Fibroblast of lung (primary cell): ENCODE results near the gene LCN6. TPM values are rescaled to one million over a fixed set of nuclear protein-coding genes. Genes with fewer than 3 reads are reported as not detected.

Experiments
- DNase-seq, 2 donors: peaks; one replicate each; pipeline versions ENCODE4 v3.0.0 to v3.0.0-alpha.2; 2010; ENCODE audit warnings: low read depth in 2 of 2
- H2AFZ ChIP-seq: 2 replicates; pipeline ENCODE4 v1.5.1; 2012; ENCODE audit warnings: low read length, control low read depth, inconsistent platforms
- H3K27ac ChIP-seq: 2 replicates; pipeline ENCODE4 v1.5.1; 2011; ENCODE audit warnings: low read length, control low read depth; ENCODE audit not compliant: insufficient read depth
- H3K27me3 ChIP-seq: 2 replicates; pipeline ENCODE4 v1.5.1; 2011; ENCODE audit warnings: mild to moderate bottlenecking, low read length; ENCODE audit not compliant: control insufficient read depth, insufficient read depth
- H3K36me3 ChIP-seq: 2 replicates; pipeline ENCODE4 v1.5.1; 2011; ENCODE audit warnings: low read length; ENCODE audit not compliant: control insufficient read depth, insufficient read depth
- H3K4me1 ChIP-seq: 2 replicates; pipeline ENCODE4 v1.5.1; 2011; ENCODE audit warnings: low read length; ENCODE audit not compliant: control insufficient read depth, insufficient read depth; ENCODE audit errors: extremely low read depth
- H3K4me2 ChIP-seq: 2 replicates; pipeline ENCODE4 v1.5.1; 2011; ENCODE audit warnings: low read length, control low read depth; ENCODE audit not compliant: insufficient read depth; ENCODE audit errors: extremely low read depth
- H3K4me3 ChIP-seq, 4 experiments: fragments of 200-600 bp in 1 of 4; sonication (generic) in 1 of 4; replicated peaks in 1 of 4; 2 replicates each; pipeline ENCODE4 v1.5.1; 2011 to 2016; ENCODE audit warnings: low read length in 4 of 4, low read depth in 3 of 4, mild to moderate bottlenecking in 3 of 4, control low read depth in 2 of 4, inconsistent platforms in 1 of 4, mixed read lengths in 1 of 4; ENCODE audit not compliant: insufficient read depth in 1 of 4; ENCODE audit errors: control extremely low read depth in 1 of 4
- H3K79me2 ChIP-seq: 2 replicates; pipeline ENCODE4 v1.5.1; 2012; ENCODE audit warnings: mild to moderate bottlenecking, low read length, inconsistent platforms; ENCODE audit not compliant: control insufficient read depth, insufficient read depth
- H3K9ac ChIP-seq: 2 replicates; pipeline ENCODE4 v1.5.1; 2011; ENCODE audit warnings: mild to moderate bottlenecking, low read length, control low read depth; ENCODE audit not compliant: insufficient read depth
- H3K9me3 ChIP-seq: 2 replicates; pipeline ENCODE4 v1.5.1; 2012; ENCODE audit warnings: low read depth, low read length; ENCODE audit not compliant: control insufficient read depth, insufficient read depth
- H4K20me1 ChIP-seq: 2 replicates; pipeline ENCODE4 v1.5.1; 2011; ENCODE audit warnings: low read length; ENCODE audit not compliant: control insufficient read depth, insufficient read depth; ENCODE audit errors: extremely low read depth
- EZH2 ChIP-seq: IDR thresholded peaks from 2 replicates; pipeline ENCODE4 v1.5.1; 2012; ENCODE audit warnings: low read length, control low read depth, mild to moderate bottlenecking; ENCODE audit errors: missing control alignments
- polyA plus RNA-seq, 2 donors: library from polyadenylated mRNA; depleted of rRNA in 1 of 2; stranded (reverse) in 1 of 2; unstranded in 1 of 2; fragments of >200 nt; gene quantifications; 2 replicates each; pipeline ENCODE4 v1.2.1, GENCODE V29; 2011 to 2012; ENCODE audit warnings: missing spikeins in 1 of 2
- total RNA-seq: library from RNA; depleted of rRNA; stranded (reverse); fragments of >200 nt; gene quantifications from 2 replicates; pipeline ENCODE4 v1.2.1, GENCODE V29; 2014
- TF ChIP-seq, protein P1 (sequence below), 2 donors: IDR thresholded peaks in 1 of 2; conservative IDR thresholded peaks in 1 of 2; 1 replicate in 1 of 2; 2 replicates in 1 of 2; pipeline ENCODE4 v1.5.1; 2011 to 2012; ENCODE audit warnings: low read length in 2 of 2, control low read depth in 1 of 2, inconsistent platforms in 1 of 2, low read depth in 1 of 2, mild to moderate bottlenecking in 1 of 2

The LCN6 gene
- total and polyA plus RNA-seq, 2 donors (not counting 1 experiment from before 2014, with no cell fraction given), result not detected

DNA sequence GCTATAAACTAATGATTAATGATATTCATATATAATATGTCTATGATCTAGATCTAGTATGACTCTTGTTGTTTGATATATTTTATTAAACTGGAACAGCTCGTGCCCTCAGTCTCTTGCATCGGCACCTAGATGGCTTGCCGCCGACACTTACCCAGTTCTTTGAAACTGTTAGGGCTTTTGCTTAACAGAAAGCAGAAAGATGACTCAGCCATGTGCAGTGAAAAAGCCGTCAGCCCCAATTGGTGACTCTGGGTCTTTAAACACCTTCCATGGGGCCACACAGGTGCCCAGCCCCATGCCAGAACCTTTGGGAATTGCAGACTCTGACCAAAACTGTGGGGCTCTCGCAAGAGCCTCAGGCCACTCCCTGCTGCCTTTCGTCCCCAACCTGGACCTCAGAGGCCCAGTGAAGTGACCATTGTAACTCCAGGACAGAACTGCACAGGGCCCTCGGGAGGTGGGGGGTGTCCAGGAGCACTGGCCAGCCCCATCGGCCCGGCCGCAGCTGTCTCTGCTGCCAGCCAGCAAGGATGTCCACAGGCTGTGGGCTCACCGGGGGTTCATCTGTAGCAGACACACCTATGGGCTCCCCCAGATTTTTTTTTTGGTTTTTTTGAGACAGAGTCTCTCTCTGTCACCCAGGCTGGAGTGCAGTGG lies 13.4 kb downstream of the LCN6 start:
- H3K4me1 ChIP-seq, result no peaks in the 10 kb centered on the region
- TF ChIP-seq, protein P1, sequence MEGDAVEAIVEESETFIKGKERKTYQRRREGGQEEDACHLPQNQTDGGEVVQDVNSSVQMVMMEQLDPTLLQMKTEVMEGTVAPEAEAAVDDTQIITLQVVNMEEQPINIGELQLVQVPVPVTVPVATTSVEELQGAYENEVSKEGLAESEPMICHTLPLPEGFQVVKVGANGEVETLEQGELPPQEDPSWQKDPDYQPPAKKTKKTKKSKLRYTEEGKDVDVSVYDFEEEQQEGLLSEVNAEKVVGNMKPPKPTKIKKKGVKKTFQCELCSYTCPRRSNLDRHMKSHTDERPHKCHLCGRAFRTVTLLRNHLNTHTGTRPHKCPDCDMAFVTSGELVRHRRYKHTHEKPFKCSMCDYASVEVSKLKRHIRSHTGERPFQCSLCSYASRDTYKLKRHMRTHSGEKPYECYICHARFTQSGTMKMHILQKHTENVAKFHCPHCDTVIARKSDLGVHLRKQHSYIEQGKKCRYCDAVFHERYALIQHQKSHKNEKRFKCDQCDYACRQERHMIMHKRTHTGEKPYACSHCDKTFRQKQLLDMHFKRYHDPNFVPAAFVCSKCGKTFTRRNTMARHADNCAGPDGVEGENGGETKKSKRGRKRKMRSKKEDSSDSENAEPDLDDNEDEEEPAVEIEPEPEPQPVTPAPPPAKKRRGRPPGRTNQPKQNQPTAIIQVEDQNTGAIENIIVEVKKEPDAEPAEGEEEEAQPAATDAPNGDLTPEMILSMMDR (conservative IDR thresholded peaks at IDR 0.05 in 1 of 2, IDR thresholded peaks at IDR 0.05 in 1 of 2; ENCODE audit: low read depth in 1 of 2, low read length in 2 of 2), result no peak
- TF ChIP-seq EZH2, result no peak
- peaks cover 2% of the 10 kb centered on the region for H3K27me3 ChIP-seq
- DNase-seq, result no peak
- no peak overlapping the region for H3K4me3 ChIP-seq
- peaks cover 4% of the 10 kb centered on the region for H3K79me2 ChIP-seq
- H3K9me3 ChIP-seq, result no peaks in the 10 kb centered on the region
- no peak overlapping the region for H3K9ac ChIP-seq
- no peak overlapping the region for H3K27ac ChIP-seq
- no peak overlapping the region for H2AFZ ChIP-seq
- H4K20me1 ChIP-seq, result no peaks in the 10 kb centered on the region
- H3K36me3 ChIP-seq, result no peaks in the 10 kb centered on the region
- no peak overlapping the region for H3K4me2 ChIP-seq

DNA sequence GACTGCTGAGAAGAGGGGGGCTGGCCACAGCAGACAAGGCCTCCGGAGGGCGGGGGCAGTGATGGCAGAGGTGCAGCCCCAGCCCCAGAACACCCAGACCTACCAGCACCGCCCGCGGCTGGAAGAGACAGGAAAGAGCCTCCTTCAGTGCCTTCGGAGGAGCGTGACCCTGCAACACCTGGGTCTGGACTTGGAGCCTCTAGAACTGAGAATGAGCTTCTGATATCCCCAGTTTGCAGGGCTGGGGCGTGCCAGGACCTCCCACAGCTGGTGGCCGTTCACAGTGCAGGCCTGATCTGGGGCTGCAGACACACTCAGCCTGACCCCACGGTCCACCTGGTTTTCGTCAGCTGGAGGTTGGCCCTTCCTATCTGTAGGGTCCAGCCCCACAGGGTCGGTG lies 14.7 kb downstream of the LCN6 start:
- Histone ChIP-seq H3K27ac (no peak overlapping the region), H3K4me3 (no peak overlapping the region), H3K4me2 (no peak overlapping the region), H4K20me1 (no peaks in the 10 kb centered on the region), H3K9ac (no peak overlapping the region), H3K36me3 (no peaks in the 10 kb centered on the region), H3K4me1 (no peaks in the 10 kb centered on the region), H2AFZ (no peak overlapping the region), H3K79me2 (peaks cover 13% of the 10 kb centered on the region), H3K27me3 (no peaks in the 10 kb centered on the region), H3K9me3 (no peaks in the 10 kb centered on the region)
- DNase-seq, result no peak
- TF ChIP-seq, protein P1 (conservative IDR thresholded peaks at IDR 0.05 in 1 of 2, IDR thresholded peaks at IDR 0.05 in 1 of 2; ENCODE audit: low read depth in 1 of 2, low read length in 2 of 2), result no peak
- no peak for TF ChIP-seq EZH2

DNA sequence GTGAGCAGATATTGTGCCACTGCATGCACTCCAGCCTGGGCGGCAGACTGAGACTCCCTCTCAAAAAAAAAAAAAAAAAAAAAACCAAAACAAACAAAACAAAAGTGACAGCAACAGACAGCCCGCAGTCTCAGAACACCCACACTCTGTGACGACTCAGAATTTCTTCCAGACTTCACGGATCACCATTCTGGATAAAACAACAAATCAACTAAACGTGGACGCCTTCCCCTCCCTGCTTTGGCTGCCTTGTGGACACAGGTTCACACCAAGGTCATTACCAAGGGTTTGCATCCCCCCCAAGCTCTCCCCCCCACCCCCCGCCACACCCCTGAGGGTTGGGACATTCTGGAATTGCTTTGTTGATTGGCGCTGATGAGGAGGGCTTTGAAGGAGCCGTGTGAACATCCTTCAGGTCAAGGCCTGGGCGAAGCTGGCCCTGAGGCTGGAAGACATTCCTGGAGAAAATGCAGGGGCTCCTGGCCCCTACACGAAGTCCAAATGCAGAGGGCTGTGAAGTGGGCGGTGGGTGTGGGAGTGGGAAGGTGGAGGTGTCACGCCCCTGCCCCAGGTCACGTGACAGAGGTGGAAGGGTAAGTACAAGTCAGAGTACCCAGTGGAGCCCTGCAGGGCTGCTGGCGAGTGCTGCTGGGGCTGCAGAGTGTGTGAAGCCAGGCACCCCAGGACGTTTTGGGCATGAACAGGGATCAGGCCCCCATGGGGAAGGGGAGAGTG lies 15.7 kb downstream of the LCN6 start:
- Histone ChIP-seq H3K79me2 (peaks cover 16% of the 10 kb centered on the region), H3K36me3 (no peaks in the 10 kb centered on the region), H3K9ac (no peak overlapping the region), H3K4me2 (no peak overlapping the region), H3K27me3 (no peaks in the 10 kb centered on the region), H4K20me1 (no peaks in the 10 kb centered on the region), H3K9me3 (no peaks in the 10 kb centered on the region), H2AFZ (no peak overlapping the region), H3K4me1 (no peaks in the 10 kb centered on the region), H3K4me3 (no peak overlapping the region), H3K27ac (no peak overlapping the region)
- no peak for DNase-seq
- no peak for TF ChIP-seq EZH2
- TF ChIP-seq, protein P1 (conservative IDR thresholded peaks at IDR 0.05 in 1 of 2, IDR thresholded peaks at IDR 0.05 in 1 of 2; ENCODE audit: low read depth in 1 of 2, low read length in 2 of 2), result no peak
